Measurements from ENCODE around the gene CDK3. TPM values are rescaled to one million over a fixed set of nuclear protein-coding genes. Genes with fewer than 3 reads are reported as not detected.

CDK3 gene
- total RNA-seq, 1 donor from 2014 or later: 14.1 TPM

GRCh38 chr17:76023900-76024237 lies 23.2 kb downstream of the CDK3 start:
- no peaks in the 10 kb centered on the region for H3K27me3 Mint-ChIP-seq
- no peaks in the 10 kb centered on the region for H3K4me1 Mint-ChIP-seq
- no peak overlapping the region for H3K4me3 Mint-ChIP-seq
- intact Hi-C loops (cut with micrococcal nuclease): no loop called here
- POLR2A ChIA-PET: no interaction called here
- no peaks in the 10 kb centered on the region for H3K9me3 Mint-ChIP-seq
- CTCF ChIA-PET: no interaction called here
- no peaks in the 10 kb centered on the region for H3K36me3 Mint-ChIP-seq (ENCODE audit: low read depth)
- DNase-seq: no peak
- no peak for ATAC-seq (ENCODE audit: low read depth)
- TF ChIP-seq CTCF (IDR thresholded peaks at IDR 0.05): no peak
- no peak overlapping the region for H3K27ac Mint-ChIP-seq

GRCh38 chr17:76024353-76024752 lies 23.7 kb downstream of the CDK3 start:
- ChIA-PET POLR2A (no interaction called here), CTCF (no interaction called here)
- Mint-ChIP-seq H3K36me3 (ENCODE audit: low read depth) (no peaks in the 10 kb centered on the region), H3K9me3 (no peaks in the 10 kb centered on the region), H3K27me3 (no peaks in the 10 kb centered on the region), H3K27ac (no peak overlapping the region), H3K4me3 (no peak overlapping the region), H3K4me1 (peaks cover 2% of the 10 kb centered on the region)
- intact Hi-C loops (cut with micrococcal nuclease): no loop called here
- DNase-seq: no peak
- no peak for TF ChIP-seq CTCF (IDR thresholded peaks at IDR 0.05)
- ATAC-seq (ENCODE audit: low read depth): no peak

DNA sequence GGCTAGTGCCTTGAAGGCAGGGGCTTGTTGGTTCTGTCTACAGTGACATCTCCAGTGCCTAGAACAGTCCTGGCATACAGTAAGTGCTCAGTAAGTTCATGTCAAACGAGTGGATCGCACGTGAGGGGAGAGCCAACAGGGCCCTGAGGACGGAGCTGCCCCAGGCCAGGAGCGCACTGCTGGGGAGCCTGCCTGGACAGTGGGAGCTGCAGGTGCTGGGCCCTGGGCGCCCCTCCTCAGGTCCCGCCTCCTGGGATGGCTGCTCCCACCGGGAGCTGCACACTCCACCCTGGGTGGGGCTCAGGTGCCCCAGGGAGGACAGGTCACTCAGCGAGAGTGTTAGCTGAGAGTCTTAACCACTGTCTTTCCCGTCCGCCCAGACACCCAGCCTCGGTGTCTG lies 24.6 kb downstream of the CDK3 start:
- TF ChIP-seq CTCF (IDR thresholded peaks at IDR 0.05): no peak
- no peak overlapping the region for H3K4me3 Mint-ChIP-seq
- no peaks in the 10 kb centered on the region for H3K9me3 Mint-ChIP-seq
- POLR2A ChIA-PET: no interaction called here
- peaks cover 8% of the 10 kb centered on the region for H3K4me1 Mint-ChIP-seq
- no peak for ATAC-seq (ENCODE audit: low read depth)
- no peaks in the 10 kb centered on the region for H3K36me3 Mint-ChIP-seq (ENCODE audit: low read depth)
- no peaks in the 10 kb centered on the region for H3K27me3 Mint-ChIP-seq
- intact Hi-C loops (cut with micrococcal nuclease): no loop called here
- CTCF ChIA-PET: no interaction called here
- no peak for DNase-seq
- no peak overlapping the region for H3K27ac Mint-ChIP-seq

- Mint-ChIP-seq H3K4me1 (peaks cover 8% of the 10 kb centered on the region), H3K36me3 (ENCODE audit: low read depth) (no peaks in the 10 kb centered on the region), H3K4me3 (no peak overlapping the region), H3K9me3 (no peaks in the 10 kb centered on the region), H3K27ac (no peak overlapping the region), H3K27me3 (no peaks in the 10 kb centered on the region)
- DNase-seq: no peak
- intact Hi-C loops (cut with micrococcal nuclease): no loop called here
- no peak for TF ChIP-seq CTCF (IDR thresholded peaks at IDR 0.05)
- POLR2A ChIA-PET: no interaction called here
- CTCF ChIA-PET: no interaction called here
- ATAC-seq (ENCODE audit: low read depth): no peak
Measured at GRCh38 chr17:76026714-76027158, 26.1 kb downstream of the CDK3 start.

GRCh38 chr17:76027159-76027839 lies 26.6 kb downstream of the CDK3 start, which contains the start of gene EVPL:
Gene EVPL (minus strand): TSS chr17:76027306. CDS start chr17:76027198, 108 bp downstream.
- POLR2A ChIA-PET: interaction anchor here (0.7 kb wide), 1 partner anchor 11 kb away, joined by 10 read pairs; no protein-coding TSS in a partner anchor
- H3K36me3 Mint-ChIP-seq (ENCODE audit: low read depth): no peaks in the 10 kb centered on the region
- H3K4me3 Mint-ChIP-seq: no peak within 1 kb of the TSS
- no peak for ATAC-seq (ENCODE audit: low read depth)
- H3K27ac Mint-ChIP-seq: no peak within 1 kb of the TSS
- peaks cover 8% of the 10 kb centered on the region for H3K4me1 Mint-ChIP-seq
- intact Hi-C loops (cut with micrococcal nuclease): no loop called here
- no peaks in the 10 kb centered on the region for H3K9me3 Mint-ChIP-seq
- CTCF ChIA-PET: no interaction called here
- no peaks in the 10 kb centered on the region for H3K27me3 Mint-ChIP-seq
- TF ChIP-seq CTCF (IDR thresholded peaks at IDR 0.05): no peak
- DNase-seq: no peak

Measured in activated B cell treated with CpG ODN at 0.5 μM for 24 hours (primary cell).